Measurements from ENCODE around the gene HIVEP1.

The HIVEP1 gene

GRCh38 chr6:12020187-12020791, 8.2 kb downstream of the HIVEP1 start:
- no peak for DNase-seq

- DNase-seq: no peak
These were observed 10.4 kb downstream of the HIVEP1 start for GRCh38 chr6:12022481-12022880.

GRCh38 chr6:12022953-12023388, 10.9 kb downstream of the HIVEP1 start:
- DNase-seq: no peak

- peak; percentile 66 for DNase-seq
These were observed 12.1 kb downstream of the HIVEP1 start for GRCh38 chr6:12024216-12024615.

DNA sequence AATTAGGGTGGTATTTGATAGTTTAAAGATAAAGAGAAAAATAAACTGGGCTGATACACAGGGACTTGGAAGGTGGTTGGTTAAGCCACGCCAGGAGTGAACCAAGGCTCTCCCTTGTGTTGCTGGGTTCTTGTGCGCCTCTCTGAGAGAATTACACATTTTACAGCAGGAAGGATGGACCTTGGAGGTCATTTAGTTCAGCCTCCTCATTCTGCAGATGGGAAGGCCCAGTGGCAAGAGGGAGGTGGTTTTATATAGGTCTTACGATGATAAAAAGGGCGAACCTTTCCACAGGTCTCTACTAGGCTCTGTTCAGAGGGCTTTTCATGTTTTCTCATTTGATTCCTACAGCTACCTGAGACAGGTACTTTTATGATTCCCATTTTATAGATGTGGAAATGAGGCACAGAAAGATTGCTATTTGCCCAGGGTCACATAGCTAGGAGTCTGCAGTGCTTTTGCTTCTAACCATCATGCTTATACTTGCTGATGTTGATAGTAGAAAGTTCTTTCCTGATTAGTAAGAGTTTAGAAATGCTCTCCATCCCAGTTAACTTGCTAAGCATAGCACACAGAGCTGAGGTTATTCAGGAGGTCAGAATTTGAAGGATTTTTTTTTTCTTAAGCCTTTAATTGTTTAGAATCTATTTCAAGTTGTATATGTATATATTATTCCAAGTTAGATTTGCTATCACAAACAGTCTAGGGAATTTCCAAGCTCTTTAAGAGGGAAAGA, 12.8 kb downstream of the HIVEP1 start:
- no peak for DNase-seq

GRCh38 chr6:12026120-12026519, 14.0 kb downstream of the HIVEP1 start:
- DNase-seq: no peak

DNA sequence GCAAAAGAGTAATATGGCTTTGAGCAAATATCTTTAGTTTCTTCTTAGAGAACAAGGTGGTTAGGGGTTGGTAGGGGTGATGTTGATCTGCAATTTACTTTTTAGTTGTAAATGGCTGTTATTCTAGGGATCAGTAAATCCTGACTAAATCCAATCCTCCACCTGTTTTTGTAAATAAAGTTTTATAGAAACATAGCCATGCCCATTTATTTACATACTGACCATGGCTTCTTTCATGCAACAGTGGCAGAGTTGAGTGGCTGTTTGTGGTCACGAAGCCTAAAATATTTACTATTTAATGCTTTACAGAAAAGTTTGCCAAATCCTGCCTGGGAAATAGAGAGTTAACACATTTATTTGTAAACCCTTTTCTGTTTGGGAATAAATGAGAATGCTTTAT, 14.7 kb downstream of the HIVEP1 start:
- no peak for DNase-seq

- no peak for DNase-seq
These were observed 16.1 kb downstream of the HIVEP1 start for GRCh38 chr6:12028213-12028612.

- no peak for DNase-seq
These were observed 18.0 kb downstream of the HIVEP1 start for GRCh38 chr6:12029979-12030737.

DNA sequence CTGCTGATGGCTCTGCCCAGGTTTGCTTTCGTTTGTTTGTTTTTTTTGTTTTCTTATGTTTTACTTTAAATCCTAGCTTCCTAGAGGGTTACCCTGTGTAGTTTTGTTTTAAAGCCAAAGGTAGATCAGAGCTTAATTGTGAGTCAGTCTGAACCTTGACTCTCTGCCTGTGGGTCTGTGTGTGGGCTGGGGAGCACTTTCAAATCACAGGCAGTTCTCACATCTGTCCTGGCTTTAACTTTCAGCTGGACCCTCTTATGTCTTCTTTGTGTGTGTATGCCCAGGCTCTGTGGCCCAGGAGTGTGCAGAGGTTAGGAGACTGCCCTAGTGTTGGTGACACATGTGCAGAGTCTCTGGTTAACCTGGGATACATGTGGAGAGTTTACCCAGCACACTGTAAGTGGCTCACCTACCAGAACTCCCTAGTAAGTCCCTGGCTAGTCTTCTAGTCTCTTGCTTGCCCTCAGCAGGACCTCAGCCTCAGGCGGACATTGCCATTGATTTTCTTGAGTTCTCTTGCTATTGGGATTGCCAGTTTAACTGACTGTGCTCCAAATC, 19.0 kb downstream of the HIVEP1 start:
- DNase-seq: no peak

DNA sequence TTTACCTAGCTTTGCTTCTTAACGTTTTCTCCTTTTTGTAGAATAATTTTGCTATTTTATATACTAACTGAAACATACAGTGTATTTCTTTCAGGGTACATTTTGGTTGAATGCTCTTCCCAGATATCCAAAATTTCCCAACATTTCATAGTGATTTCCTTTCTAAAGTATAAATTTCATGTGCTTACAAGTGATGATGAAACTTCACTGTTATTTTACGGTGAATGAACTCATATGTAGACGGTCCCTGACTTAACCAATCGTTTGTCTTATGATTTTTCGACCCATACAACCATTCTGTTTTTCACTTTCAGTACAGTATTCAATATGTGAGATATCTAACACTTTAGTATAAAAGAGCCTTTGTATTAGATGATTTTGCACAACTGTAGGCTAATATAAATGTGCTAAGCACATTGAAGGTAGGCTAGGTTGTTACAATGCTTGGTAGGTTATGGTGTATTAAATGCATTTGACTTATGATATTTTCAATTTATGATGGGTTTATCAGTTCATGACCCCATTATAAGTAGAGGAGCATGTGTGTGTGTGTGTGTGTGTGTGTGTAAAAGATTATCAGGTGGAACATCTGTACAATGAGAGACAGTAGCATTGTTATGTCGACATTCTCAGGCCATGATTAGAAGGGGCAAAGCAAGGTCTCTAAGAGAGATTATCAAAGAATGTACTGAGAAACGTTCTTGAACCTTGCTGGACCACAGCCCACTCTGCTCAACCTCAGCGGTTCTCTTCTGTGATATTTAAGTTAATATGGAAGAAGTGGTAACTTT, 20.9 kb downstream of the HIVEP1 start:
- DNase-seq: peak; percentile 34

GRCh38 chr6:12033770-12034169, 21.7 kb downstream of the HIVEP1 start:
- no peak for DNase-seq

- DNase-seq: no peak
These were observed 22.2 kb downstream of the HIVEP1 start for GRCh38 chr6:12034349-12034748.

DNA sequence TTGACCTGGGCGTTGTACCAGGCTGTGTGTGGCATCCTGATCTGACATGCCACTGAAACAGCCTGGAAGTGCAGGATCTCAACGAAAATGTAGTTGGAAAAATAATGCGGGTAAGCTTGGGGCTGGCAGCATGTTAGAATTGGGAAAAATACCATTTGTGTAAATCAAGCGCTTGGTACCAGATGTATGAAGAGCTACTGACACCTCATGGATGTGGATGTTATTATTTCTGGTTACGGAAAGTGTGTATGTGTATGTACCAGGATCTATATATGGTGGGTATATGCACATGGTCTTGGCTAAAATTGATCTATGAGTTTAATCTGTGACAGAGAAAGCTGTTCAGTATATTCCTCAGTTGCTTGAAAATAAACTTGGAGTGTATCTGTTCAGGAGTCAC, 22.7 kb downstream of the HIVEP1 start:
- DNase-seq: no peak

DNA sequence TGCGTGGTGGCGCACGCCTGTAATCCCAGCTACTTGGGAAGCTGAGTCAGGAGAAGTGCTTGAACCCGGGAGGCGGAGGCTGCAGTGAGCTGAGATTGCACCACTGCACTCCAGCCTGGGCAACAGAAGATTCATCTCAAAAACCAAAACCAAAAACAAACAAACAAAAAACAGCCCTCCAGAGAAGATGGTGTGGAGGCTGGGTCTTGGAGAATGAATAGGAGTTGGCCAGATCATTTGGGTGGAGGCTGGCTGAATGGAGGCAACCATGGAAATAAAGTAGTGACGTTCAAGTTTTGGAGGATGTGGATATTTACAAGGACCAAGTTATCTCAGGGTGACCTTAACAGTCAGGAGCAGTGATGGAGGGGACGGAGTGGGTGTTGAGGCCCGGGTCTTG, 24.7 kb downstream of the HIVEP1 start:
- DNase-seq: no peak

GRCh38 chr6:12037798-12038197, 25.7 kb downstream of the HIVEP1 start:
- DNase-seq: no peak

- no peak for DNase-seq
These were observed 27.7 kb downstream of the HIVEP1 start for GRCh38 chr6:12039540-12040459.

DNA sequence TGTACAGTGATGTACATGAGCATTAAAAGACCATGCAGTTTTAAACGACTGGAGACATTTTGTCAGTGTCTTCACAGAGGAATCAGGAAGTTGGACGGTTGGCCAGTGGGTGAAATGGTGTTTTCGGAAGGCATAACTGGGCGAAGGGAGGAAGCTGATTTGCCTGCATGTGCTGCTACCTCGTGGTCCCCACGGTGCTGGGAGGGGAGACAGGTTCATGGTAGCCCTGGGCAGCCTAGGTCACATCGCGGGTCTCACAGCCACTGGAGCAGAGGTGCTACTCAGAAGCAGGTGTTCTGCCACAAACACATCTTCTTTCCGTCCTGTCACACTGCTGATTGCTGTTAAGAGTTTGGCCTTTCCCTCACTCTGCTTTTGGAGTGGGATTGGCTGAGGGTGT, 35.2 kb downstream of the HIVEP1 start:
- no peak for DNase-seq

DNA sequence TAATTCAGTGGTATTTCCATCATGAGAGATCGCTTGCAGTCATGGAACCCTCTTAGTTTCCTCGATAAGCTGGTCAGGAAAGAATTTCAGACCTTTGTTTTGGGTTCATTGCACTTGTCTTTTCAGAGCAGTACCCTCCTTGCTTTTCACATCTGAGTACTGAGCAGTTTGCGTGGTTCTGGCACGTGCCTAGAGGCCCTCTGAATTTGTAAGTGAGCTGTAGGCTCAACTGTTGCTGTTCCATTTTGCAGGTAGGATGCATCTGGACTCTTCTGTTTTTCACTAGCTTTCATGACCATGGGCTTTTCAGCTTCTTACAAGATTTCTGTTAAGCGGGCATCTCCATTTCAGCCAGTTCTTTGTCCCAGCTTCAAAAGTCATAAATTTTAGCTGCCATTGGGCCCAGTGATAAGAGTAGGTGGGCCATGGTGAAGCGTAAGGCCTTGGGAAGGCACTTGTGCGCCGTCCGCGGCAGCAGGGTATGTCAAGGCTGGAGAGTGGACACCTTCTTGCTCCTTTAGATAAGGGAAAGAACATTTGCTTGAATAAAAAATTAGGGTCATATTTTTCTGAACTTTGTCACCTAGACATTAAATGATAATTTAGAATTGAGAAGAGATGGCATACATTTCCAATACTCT, 35.8 kb downstream of the HIVEP1 start:
- no peak for DNase-seq

DNA sequence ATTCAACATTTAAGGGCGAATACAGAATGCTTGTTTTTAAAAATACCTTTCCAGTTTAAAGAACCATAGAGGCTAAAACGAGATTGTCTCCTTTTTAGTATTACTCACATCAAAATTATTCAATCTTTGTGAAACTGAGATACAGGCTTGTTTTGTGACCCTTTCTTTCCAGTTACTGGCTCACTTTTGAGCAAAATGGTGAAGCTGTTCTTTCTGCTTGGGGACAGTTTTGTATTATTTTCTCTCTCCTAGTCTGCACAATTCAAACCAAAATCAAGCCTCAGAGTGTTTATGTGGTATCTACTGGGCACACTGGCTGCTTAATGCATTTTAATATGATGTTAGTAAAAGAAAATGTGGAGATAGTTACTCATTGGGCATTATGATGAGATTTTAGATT, 36.5 kb downstream of the HIVEP1 start:
- DNase-seq: no peak

DNA sequence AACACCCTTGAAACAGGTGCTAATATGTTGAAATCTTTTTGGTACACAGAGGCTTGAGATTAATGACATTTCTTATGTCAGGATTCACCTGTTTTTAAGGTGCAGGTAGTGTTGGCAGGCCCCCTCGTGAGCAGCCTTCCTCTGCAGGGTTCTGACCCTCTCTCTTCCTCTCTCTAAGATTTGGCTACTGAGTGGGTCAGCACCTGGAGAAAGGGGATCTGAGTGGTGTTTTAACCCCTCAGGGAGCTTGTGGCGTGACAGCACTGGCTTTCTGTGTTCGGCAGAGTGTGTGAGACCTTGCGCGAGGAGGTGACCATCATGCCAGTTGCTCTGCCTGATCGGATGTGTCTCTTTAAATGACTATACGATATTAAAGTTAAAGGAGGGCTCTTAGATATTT, 37.1 kb downstream of the HIVEP1 start:
- DNase-seq: no peak
